DMS153 treated with DMSO at 0.1 percent for 48 hours (cell line): ENCODE measurements around the gene CCNQ.
A peak's percentile ranks its signal among the peaks of the same experiment; 100 is the strongest.

Source experiments
- DNase-seq: peaks from one replicate; lab custom pipeline; 2025; ENCODE audit not compliant: unreplicated experiment; lab: John Stamatoyannopoulos, UW

The CCNQ gene

DNA sequence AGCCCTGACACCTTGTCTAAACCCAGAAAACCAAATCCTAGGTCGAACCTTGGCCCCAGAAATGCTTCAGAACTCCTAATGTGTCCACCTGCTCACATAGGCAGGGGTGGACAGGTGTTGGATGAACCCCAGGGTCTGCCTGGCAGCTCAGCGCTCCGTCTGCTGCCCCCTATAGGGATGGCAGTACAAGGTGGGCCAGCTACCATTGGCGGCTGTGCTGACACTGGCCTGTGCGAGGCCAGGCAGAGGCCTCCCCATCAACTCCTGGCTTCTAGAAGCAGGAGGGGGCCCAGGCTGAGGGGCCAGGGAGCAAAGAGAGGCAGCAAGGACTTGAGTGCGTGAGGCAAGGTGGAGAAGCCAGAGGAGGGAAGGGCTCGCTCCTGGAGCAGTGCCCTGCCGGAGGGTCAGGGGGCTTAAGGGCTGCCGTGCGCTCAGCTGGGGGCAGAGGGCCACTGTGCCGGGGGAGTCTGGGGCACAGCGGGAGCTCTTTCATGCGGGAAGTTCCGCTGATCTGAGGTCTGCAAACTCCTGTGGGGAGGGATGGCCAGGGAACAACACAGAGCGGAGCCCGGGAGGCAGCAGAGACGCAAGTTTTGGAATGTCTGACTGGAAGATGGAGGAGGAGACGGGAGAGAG is 20.6 kb downstream of the CCNQ start:
- DNase-seq: no peak

DNA sequence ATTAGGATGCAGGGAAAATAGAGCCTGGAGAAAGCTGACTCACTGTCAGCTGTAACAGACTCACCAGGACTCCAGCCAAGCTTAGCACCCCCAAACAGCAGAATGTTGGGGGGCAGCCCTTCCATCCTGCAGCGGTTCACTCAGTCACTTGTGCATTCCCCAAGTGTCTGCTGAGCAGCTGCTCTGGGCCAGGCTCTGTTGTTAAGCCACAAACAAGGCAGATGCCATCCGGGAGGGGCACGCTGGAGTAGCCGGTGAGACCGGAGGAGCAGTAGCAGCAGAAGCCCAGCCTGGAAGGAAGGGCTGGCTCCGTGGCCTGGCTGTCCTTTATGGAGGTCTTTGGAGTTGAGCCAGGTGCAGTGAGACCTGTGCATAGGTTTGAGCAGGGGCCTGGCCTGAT is 22.0 kb downstream of the CCNQ start:
- DNase-seq: no peak

DNA sequence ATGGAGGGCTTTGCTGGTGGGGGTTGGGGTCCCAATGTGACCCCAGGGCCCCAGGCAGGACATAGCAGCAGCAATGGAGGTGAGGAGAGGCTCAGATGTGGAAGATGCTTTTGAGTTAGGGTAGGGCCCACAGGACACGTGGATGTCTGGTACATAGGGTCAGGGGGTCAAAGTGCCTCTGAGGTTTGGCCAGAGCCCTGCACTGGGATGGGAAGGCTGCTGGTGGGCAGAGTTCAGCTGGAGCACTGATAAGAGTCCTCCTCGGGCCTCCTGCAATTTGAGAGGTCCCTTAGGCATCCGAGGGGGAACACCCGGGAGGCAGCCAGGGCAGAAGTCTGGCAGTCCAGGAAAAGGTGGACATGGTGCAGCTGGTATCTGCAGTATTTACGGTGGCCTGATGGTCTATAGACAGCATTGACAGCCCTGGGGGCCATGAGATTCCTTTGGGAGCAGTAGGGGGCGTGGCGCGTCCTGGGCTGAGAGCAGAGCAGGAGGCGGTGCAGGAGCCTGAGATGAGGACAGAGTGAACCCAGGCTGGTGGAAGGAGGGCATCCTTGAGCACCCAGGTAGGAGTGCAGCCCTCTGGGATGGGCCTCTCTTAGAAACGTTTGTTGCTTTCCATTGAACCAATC is 22.6 kb downstream of the CCNQ start:
- DNase-seq: no peak

DNA sequence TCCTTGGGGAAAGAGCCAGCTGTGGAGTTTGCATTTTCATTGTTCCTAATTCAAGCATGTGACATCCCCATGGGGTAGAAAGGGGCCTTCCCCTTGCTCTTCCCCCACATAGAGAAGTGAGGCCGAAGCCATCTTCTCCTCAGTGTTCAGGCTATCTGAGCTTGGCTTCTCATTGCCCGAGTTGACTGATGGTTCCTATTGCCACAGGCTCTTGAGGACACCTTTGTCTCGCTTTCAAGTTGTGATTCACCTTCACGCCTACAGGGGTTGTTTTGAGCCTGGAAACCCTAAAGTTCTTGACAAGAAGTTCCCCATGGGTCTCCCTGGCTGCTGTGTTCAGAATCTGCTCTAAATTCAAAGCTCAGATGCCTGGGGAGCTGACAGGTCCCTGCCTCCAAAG is 25.0 kb downstream of the CCNQ start:
- no peak for DNase-seq

DNA sequence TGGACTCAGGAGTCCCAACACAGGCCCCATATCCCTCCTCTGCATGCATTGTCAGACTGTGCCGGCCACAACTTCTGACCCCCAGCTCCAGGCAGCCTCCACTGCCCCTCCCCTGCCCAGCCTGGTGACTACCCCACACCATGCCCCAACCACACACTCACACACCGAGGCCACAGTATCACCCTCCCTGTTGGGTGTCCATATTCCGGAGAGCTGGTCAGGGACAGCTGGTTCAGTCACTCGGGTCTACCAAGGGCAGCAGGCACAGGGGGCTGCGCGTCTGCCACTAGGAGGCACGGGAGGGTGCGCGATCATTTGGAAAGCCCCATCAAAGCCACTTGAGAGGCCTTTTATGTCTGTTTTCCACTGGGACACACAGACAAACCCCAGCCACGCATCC is 26.3 kb downstream of the CCNQ start:
- no peak for DNase-seq

DNA sequence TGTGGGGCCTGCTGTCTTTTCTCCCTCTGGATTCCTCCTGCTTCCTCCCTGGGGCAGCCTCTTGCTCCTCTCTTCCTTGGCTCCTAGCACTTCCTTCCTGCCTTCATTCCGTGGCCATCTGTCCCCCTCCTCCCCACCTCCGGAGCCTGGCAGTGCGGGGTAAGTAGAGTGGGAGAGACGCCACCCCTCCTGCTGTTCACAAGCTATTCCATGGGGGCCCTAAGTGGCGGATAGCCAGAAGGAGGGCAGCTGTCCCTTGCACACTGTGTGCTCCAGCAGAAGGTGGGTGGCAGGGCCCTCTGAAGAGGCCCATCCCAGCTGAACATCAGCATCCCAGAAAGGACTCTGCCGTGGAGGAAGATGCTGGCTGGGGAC is 27.4 kb downstream of the CCNQ start:
- DNase-seq: no peak

DNA sequence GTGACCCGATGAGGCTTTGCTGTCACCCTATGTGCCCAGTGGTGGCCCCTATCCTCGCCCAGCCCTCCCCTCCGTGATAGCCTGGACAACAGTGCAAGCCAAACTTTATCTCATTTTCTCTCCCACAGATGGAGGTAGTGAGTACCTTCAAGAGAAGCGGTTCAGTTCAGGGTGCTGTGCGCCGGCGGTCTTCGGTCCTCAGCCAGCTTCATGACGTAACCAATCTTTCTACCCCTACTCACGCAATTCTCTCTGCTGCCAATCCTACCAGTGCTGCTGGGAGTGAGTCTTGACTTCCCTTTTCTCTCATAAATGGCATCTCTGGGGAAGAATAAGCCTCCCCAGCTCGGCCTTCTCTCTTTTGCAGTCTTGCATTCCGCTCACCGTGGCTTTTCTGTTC is 29.5 kb downstream of the CCNQ start:
- no peak for DNase-seq

DNA sequence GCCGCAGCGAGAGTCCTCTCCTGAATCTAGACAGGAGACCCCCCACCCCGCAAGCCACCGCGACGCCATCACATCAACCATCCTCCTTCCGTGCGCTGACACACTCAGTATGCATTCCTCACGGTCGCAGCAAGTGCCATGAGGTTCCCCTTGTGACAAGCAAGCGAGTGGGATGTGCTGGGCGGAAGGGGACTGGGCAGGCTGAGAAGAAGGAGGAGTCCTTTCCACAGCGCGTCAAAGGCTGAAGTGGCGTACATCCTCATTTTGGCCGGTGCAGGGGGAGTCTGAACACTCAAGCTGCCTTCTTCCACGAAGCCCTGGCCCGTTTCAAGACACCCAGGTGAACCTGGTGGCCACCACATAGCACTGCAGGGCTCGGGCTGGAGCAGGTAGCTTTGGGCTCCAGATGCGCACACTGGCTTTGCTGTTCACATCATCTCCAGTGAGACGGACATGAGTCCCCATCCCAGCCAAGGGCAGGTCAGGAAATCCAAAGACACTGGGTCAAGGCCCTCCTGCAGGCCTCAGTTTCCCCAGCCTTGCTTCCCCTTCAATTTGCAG is 30.4 kb downstream of the CCNQ start:
- no peak for DNase-seq

DNA sequence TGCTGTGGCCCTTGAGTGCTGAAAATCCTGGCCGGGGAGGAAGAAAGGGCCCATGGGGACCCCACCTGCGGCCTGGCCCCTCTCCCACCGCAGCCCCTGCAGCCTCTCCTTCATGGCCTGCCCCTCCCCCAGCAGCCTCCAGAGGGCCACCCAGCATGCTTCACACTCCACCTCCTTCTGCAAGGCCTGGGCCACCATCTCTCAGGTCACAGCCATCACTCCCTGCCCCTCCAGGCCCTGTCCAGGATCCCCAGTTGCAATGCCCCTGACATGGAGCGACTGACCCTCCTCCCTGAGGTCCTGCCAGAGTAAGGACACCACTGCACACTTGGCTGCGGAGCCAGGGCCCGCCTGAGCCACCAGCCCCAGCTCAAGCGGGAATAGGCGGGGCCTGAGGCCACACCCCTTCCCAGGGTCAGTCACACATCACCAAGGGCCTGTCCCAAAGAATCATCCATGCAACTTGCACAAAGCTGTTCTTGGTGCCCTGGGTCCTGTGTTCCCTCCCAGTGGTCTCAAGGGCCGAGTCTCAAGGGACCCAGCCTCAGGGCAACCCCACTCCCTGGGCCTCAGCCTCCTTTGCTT is 32.9 kb downstream of the CCNQ start:
- DNase-seq: no peak

DNA sequence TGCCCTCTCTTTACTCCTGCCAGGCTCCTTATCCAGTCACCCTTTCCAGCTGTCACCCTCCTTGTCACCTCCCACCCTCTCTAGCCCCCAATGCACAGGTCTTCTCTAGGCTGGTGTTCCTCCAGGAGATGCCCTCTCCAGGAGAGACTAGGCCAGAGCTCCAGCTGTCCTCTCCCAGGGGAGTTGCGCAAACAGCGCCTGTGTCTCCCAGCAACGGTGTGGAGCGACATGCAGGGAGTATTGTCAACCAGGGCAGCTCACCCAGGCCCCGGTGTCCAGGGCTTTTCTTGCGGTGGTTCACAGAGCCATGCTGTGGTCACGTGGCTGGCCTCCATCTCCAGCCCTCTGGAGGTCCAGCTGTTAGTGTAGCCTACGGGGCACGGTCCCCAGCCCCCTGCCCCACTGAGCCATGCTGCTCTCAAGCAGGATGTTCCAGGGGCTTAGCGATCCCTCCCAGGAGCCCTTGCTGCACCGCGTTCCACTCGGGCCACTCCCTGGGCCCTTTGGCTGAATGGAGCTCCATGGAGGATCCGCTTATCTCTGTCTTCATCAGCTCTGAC is 34.8 kb downstream of the CCNQ start:
- DNase-seq: peak; percentile 8

DNA sequence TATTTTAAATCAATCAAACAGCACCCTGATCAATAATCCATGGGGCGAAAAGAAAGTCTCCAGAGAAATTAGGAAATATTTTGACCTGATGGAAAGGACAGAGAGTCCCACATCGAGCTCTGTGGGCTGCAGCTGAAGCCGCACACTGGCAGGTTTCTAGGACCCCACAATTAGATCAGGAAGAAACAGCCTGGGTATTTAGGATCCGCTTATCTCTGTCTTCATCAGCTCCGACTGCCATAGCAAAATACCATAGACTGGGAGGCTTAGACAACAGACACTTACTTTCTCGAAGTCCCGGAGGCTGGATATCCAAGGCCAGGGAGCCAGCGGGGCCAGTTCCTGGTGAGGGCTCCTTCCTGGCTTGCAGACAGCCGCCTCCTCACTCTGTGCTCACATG is 36.4 kb downstream of the CCNQ start:
- no peak for DNase-seq

DNA sequence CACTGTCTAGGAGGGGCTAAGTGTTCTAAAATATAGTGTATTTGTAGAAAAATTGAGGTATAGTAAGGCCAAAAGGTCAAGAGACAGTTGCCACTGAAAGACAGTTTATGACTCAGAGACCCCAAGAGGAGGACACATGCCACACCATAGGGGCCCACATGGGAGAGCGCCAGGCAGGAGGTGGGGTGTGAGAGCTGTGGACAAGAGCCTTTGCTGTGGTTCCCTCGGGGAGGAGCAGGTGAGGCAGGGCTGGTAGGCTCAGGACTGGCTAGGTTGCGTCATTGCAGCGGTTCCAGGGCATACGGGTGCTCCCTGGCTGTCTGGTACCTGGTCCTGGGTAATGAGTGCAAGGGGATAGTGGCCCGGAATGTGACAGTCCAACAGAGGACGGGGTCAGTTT is 37.6 kb downstream of the CCNQ start:
- no peak for DNase-seq

DNA sequence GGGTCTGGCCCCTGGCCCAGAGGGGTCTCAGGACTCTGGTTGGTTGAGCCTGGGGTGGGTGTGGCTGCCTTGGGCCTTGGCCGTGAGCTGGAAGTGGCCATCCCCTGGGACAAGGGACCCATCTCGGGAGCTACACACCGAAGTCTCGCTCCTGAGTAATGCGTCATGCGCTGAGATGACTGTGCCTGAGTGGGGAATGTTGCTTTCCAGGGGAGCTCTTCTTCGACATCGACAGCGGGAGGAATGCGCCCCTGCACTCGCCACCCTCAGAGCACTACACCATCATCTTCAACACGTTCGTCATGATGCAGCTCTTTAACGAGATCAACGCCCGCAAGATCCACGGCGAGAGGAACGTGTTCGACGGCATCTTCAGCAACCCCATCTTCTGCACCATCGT is 38.5 kb downstream of the CCNQ start:
- DNase-seq: no peak

DNA sequence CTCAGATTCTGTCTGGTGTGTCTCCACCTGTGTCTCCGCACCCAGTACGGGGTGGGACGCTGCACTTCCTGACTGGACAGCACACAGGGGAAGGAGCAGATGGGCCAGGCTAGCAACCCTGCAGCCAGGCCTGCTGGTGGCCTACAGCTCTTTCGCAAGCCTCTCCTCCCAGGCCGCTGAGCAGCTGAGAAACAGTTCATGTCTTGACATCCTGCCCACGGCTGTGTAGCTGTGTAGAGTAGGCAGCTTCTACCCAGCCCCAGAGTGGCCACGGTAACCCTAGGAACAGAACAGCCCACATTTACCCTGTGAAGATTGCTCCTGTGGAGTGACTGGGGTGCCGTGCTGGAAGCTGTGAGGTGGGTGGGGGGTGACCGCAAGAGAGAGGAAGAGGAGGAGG is 38.9 kb downstream of the CCNQ start:
- no peak for DNase-seq

DNA sequence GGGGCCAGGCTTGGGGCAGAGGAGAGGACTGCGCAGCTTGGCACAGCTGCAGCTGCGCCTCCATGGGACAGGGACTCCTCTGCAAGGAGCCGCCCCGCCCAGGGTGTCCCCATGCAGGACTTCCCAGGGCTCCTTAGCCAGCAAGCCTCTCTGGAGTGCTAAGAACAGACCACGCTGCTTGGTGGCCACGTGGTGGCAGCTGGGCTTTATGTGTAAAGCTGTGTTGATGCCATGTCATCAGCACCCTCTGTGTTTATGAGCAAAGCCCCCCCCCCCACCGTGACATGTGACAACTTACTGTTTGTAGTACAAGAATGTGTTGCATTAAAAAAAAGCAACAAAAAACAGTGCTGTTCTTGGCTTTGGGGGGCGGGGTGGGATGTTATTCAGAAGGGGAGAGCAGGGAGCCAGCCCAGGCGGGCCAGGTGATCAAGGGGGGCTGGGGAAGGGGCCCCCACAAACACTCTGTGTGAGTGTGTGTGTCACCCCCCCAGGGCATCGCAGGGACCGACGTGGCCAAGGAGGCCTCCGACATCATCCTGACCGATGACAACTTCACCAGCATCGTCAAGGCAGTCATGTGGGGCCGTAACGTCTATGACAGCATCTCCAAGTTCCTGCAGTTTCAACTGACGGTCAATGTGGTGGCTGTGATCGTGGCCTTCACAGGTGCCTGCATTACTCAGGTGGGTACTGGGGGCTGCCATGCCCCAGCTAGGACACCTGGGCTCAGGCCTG is 41.2 kb downstream of the CCNQ start:
- no peak for DNase-seq

DNA sequence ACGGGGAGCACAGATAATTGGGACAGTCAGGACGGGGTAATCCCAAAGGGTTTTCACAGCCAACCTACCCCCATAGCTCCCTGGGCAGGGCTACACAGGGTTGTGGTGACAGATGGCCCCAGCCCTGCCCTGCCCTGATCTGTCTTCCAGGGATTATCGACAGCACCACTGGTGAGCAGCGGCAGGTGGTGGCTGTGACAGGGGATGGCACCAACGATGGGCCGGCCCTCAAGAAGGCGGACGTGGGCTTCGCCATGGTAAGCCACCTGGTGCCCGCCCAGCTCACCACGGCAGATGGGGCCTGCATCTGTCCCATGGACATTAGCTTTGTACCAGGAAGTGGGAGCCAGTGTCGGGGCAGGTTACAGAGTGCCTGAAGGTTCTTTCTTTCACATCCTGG is 42.2 kb downstream of the CCNQ start:
- no peak for DNase-seq

DNA sequence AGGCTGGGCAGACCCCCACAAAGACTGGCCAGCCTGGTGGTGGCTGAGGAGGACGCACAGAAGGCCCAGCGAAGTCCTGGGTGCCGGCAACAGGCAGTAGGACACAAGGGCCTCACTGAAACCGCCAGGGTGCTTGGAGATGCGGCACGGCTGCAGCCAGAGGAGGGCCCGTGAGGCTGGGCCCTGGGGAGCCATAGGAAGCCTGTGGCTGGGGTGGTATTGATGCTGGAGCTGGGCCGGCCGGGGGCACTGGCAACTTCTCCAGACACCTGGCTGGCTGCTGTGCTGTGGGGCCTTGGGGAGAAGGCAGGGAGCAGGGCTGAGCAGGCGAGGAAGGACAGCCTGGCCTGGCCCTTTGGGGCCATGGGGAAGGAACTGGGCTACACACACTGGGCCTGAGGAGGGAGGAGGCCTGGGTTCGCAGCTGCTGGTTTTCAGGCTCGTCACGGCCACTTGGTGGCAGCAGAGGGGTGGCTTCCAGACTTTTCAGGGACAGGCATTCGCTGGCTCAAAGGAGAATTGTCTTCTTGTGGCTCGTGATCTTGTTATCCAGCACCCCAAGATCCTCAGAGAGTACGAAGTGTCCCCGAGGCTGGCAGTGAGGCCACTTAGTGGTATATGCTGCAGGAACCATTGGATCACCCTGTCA is 44.3 kb downstream of the CCNQ start:
- peak; percentile 14 for DNase-seq

DNA sequence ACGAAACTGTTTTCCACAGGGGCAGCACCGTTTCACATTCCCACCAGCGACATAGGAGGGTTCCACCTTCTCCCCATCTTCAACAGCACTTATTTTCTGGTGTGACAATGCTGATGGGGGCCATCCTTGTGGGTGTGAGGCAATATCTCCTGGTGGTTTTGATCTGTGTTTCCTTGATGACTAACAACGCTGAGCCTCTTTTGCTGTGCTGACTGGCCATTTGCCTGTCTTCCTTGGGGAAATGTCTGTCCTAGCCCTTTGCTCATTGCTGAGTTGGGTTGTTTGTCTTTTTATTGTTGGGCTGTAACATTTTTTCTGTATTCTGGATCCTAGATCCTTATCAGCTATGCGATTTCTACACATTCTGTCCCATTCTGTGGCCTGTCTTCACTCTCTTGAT is 47.8 kb downstream of the CCNQ start:
- no peak for DNase-seq

DNA sequence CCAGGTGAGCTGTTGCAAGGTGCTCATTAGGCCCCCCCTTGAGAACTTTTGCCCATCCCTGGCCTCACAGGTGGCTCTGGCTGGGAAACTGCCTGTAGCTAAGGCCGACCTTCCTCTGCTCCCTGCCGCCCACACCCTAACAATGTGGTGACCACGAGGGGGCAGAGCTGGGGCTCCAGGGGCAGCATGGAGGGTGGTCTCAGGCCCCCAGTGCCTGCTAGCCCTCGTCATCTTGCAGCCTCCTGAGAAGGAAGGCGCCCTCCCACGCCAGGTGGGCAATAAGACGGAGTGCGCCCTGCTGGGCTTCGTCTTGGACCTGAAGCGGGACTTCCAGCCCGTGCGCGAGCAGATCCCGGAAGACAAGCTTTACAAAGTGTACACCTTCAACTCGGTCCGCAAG is 49.1 kb downstream of the CCNQ start:
- no peak for DNase-seq

DNA sequence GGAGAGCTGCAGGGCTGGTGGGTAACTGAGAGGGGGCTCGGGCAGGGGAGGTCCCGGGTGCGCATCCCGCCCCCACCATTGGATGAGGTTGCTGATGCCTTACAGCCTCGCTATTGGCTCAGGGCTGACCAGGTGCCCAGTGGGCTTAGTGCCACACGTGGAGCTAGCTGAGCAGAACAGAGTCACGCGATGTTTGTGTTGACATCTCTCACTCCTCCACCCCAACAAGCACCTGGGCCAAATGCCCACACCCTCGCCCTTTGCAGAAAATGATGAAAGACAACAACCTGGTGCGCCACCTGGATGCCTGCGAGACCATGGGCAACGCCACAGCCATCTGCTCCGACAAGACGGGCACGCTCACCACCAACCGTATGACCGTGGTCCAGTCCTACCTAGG is 49.7 kb downstream of the CCNQ start:
- DNase-seq: no peak

DNA sequence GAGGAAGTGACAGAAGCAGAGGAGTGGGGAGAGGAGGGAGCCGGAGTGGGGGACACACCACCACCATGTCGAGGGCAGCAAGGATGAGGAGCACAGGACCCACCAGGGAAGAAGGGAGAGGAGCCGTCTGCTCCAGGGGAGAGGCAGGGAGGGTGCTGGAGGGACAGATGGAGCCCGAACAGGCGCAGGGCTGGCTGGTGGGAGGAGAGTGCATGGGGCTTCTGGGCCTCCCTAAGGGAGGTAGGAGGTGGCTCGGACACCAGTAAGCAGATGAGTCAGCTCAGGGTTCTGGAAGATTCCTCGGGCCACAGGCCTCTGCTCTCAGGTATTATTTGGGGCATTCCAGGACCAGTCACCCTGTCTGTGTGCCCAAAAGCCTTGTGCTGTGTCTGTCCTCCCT is 51.7 kb downstream of the CCNQ start:
- no peak for DNase-seq
